Hematopoietic multipotent progenitor cell treated with erythropoietin and hydrocortisone succinate and interleukin-3 and kit ligand, for 8 days (in vitro differentiated cells): ENCODE results near the gene LRP1.

Experiments used
- DNase-seq: peaks from one replicate; pipeline ENCODE4 v3.0.0-alpha.2; 2015

LRP1 gene

DNA sequence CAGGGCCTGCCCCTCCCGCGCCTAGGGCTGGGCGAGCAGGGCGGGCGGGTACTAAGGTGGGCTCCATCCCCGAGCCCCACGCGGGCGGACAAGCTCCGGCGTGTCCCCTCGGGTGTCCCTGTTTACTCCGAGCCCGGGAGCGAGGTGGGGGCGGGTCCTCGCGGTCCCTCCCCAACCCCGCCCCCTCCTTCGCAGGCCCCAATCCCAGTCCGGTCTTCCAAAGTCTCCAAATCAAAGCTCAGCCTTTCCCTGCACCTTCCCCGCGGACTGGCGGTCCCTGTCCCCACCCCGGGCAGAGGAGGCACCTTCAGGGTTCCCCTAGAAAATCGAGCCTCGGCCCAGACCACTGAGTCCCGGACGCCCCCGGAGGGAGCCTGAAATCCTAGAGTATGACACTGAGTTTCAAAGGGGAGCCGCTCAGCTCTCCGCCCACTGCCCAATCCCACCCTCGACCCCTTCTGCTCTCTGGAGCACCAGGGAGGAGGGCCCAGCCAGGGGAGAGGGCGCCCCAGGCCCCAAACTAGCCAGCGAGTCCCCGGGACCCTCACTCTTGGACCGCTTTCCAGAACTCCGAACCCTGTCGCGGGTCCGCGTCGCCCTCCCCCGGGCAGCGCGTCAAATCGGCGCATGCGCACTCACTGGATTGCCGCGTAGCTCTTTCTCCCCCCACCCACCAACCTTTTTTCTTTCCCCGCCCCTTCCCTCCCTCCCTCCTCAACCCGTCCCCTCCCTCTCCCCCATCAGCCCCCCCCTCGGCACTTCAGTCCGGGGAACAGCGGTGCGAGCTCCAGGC lies at the start of gene LRP1:
TSS of gene LRP1 (plus strand) at position 758 of the 793 bp plus-strand sequence. CDS start 482 bp downstream, outside the sequence.
- DNase-seq, result peak; percentile 63

GRCh38 chr12:57078519-57079404 lies 49.5 kb upstream of the LRP1 start, which contains the start of gene NEMP1:
Gene NEMP1, minus strand, starts transcription at chr12:57078791. Its CDS starts 46 bp downstream, at chr12:57078745.
- peak; percentile 100 for DNase-seq

GRCh38 chr12:57079821-57080220 lies 48.5 kb upstream of the LRP1 start:
- DNase-seq, result no peak

- DNase-seq, result no peak
Observed at GRCh38 chr12:57080855-57081254, 47.4 kb upstream of the LRP1 start.

- peak; percentile 73 for DNase-seq
Observed at GRCh38 chr12:57085999-57086492, 42.2 kb upstream of the LRP1 start.

GRCh38 chr12:57086493-57087009 lies 41.7 kb upstream of the LRP1 start:
- peak; percentile 66 for DNase-seq

DNA sequence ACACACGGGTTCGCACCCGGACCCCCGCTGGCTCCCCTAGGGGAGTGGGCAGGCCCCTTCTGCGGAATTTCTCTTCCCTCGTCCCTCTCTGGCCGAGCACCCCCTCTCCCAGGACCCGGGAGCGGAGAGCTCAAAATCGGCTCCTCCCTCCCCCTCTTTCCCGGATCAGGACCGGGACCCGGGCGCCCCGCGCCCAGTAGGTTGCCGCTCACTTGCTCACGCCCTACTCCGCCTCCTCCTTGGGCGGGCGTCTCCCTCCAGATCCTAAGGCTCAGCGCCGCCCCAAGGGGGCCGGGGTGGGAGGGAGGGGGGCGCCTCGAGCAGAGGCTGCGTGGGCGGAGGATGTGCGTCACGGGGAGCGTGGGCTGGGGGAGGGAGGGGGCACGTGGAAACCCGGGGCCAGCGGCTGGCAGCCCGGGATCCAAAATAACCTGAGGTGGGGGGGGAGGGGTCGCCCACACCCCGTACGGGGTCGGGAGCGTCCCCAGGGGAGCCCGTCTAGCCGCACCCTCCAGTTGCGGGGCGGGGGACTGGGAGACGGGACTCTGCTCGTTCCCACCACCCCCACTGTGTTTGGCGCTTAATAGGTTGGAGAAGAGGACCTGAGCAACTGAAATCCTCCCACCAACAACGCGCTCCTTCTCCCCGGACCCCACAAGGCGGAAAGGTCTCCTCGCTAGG lies 41.1 kb upstream of the LRP1 start:
- peak; percentile 88 for DNase-seq

GRCh38 chr12:57087691-57088353 lies 40.5 kb upstream of the LRP1 start:
- peak; percentile 85 for DNase-seq

GRCh38 chr12:57088354-57089270 lies 39.7 kb upstream of the LRP1 start, which contains the start of gene NAB2:
Gene NAB2, plus strand, starts transcription at chr12:57089114. Its CDS starts 158 bp downstream, at chr12:57089272.
- peak; percentile 93 for DNase-seq

GRCh38 chr12:57089271-57090245 lies 38.7 kb upstream of the LRP1 start:
- peak; percentile 57 for DNase-seq

- DNase-seq, result no peak
Observed at GRCh38 chr12:57090490-57090889, 37.8 kb upstream of the LRP1 start.

- no peak for DNase-seq
Observed at GRCh38 chr12:57090924-57091637, 37.2 kb upstream of the LRP1 start.

DNA sequence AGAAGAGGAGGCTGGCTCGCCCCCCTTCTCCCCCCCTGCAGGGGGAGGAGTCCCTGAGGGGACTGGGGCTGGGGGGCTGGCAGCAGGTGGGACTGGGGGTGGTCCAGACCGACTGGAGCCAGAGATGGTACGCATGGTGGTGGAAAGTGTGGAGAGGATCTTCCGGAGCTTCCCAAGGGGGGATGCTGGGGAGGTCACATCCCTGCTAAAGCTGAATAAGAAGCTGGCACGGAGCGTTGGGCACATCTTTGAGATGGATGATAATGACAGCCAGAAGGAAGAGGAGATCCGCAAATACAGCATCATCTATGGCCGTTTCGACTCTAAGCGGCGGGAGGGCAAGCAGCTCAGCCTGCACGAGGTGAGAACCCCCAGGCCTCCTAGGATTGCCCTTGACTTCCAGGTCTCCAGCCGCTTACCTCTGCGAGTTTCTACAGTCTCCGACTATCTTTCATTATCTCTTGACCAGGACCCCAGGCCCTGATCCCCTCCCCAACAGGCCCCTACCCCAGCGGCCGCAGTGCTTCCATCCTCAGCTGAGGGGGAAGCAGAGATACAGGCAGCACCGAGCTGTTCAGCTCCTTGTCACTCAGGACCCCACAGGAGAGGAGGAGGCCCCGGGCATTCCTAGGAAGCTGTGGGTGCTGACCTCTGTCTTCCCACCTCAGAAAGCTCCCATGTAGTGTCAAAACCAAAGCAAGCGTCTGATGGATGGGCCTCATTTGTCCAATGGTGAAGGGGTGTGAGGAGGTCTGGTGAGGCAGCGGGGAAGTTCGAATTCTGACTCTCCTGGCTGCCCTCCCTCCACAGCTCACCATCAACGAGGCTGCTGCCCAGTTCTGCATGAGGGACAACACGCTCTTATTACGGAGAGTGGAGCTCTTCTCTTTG lies 36.4 kb upstream of the LRP1 start:
- no peak for DNase-seq

DNA sequence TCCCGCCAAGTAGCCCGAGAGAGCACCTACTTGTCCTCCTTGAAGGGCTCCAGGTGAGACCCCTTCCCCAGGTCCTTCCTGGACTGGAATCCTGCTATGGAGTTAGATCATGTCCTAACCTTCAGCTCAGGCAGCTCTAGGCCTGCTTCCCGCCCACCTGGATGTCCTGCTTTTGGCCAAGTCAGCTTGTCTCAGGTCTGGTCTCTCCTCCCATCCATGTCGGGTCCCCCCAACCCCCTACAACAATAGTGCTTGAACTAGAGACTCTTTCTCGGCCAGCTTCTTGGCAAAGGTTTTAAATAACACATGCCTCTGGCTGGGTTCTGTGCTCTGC lies 35.8 kb upstream of the LRP1 start:
- DNase-seq, result no peak

GRCh38 chr12:57092876-57093414 lies 35.3 kb upstream of the LRP1 start:
- DNase-seq, result no peak

GRCh38 chr12:57093415-57094207 lies 34.7 kb upstream of the LRP1 start:
- DNase-seq, result peak; percentile 62
